ENCODE measurements around the gene IMMP2L.
"Not testable (repeated sequence)": the region's sequence is repeated elsewhere in the genome, so short reads cannot be mapped to it uniquely, and the experiment has no call there.

The IMMP2L gene

DNA sequence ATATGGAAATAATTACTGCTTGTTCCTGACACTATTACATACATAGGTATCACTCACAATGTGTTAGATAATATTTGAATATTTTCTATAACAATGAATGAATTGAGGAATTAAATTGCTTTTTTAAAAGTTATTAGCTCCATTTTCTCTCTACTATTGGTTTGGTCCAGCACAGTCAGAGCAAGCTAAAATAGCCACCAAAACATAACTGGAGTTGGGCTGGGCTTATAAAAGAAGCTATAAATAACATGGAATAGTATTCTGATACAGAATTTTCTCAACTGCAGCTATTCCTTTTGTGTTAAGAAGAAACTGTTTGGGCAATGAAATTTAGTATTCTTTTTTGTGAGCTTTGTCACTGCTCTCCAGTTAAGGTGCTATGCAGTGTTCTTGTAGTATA, 614.0 kb downstream of the IMMP2L start:
- H3K4me3 ChIP-seq (ENCODE audit: low read depth, low read length): no peak overlapping the region

DNA sequence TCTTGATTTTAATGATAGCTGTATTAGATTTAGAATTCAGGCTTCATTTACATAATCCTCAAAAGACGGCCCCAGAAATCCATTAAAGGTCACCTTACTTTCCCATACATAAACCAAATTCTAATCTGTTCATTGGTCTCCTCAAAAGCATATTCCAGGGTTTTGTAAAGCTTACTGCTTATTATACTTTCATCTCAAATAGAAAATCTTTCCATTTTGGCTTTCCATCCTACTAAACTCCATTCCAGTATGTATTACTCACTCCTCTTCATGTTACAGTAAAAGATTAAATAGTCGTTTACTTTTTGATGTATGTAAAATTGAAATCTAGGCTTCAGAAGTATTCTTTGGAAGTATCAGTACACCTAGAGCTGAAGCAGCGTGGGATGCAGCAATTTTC, 614.9 kb downstream of the IMMP2L start:
- no peak overlapping the region for H3K4me3 ChIP-seq (ENCODE audit: low read depth, low read length)

GRCh38 chr7:110944966-110945644, 617.2 kb downstream of the IMMP2L start:
- no peak overlapping the region for H3K4me3 ChIP-seq (ENCODE audit: low read depth, low read length)

DNA sequence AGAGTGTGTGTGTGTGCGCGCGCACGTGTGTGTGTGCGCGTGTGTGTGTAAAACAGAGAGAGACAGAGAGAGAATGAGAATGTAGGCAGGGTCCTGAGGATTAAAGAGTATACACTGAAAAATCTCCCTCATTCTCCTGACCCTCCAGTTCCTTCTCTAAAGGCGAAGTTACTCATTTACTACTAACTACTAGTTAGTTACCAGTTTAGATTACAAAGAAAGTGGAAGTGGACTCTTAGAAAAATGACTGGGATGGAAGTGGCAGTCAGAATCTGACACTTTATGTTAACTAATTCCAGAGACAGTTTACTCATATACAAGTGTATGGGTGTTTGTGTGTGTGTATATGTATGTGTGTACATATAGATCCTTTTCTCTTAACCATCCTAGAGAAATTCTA, 617.8 kb downstream of the IMMP2L start:
- H3K4me3 ChIP-seq (ENCODE audit: low read depth, low read length): no peak overlapping the region

GRCh38 chr7:110943701-110944345, 618.5 kb downstream of the IMMP2L start:
- H3K4me3 ChIP-seq (ENCODE audit: low read depth, low read length): no peak overlapping the region

DNA sequence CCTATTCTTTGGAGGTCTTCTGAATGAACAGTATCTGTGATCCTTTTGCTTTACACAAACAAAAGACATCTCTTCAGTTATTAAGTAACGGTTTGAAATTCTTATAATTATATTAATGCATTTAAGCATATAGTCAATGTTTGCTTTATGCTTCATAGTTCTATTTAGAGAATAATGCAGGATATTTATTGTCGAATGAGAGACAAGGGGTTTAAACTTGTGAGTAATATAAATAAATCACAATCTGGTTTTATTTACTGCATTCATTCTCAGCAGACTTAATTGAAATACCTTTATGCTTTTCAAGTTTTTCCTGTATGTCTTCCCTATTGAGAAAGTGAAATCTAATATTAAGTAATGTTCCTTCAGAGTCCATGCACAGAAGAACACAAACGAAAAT, 620.9 kb downstream of the IMMP2L start:
- H3K4me3 ChIP-seq (ENCODE audit: low read depth, low read length): no peak overlapping the region

DNA sequence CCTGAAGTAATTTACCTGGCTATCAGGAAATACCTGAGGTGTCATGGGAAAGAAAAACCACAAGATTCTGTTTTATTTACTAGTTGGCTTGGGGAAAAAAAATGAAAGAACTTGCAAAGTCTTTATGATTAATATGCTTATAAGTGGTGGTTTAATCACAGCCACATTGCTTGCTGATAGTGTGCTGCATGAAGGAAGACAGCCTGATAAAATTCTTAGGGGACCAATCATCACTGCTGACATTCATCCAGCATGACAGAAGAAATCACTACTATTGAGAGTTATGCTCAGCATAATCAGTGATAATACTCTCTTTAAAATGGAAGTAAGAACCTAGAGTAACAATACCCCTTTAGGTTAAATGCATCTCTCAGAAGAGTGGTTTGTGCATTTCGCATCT, 621.5 kb downstream of the IMMP2L start:
- H3K4me3 ChIP-seq (ENCODE audit: low read depth, low read length): no peak overlapping the region

- no peak overlapping the region for H3K4me3 ChIP-seq (ENCODE audit: low read depth, low read length)
Observed at GRCh38 chr7:110938165-110938564, 624.1 kb downstream of the IMMP2L start.

DNA sequence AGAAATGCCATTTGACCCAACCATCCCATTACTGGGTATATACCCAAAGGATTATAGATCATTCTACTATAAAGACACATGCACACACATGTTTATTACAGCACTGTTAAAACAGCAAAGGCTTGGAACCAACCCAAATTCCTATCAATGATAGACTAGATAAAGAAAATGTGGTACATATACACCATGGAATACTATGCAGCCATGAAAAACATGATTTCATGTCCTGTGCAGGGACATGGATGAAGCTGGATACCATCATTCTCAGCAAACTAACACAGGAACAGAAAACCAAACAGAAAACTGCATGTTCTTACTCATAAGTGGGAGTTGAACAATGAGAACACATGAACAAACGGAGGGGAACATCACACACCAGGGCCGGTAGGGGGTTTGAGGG, 625.6 kb downstream of the IMMP2L start:
- H3K4me3 ChIP-seq (ENCODE audit: low read depth, low read length): not testable (repeated sequence)

DNA sequence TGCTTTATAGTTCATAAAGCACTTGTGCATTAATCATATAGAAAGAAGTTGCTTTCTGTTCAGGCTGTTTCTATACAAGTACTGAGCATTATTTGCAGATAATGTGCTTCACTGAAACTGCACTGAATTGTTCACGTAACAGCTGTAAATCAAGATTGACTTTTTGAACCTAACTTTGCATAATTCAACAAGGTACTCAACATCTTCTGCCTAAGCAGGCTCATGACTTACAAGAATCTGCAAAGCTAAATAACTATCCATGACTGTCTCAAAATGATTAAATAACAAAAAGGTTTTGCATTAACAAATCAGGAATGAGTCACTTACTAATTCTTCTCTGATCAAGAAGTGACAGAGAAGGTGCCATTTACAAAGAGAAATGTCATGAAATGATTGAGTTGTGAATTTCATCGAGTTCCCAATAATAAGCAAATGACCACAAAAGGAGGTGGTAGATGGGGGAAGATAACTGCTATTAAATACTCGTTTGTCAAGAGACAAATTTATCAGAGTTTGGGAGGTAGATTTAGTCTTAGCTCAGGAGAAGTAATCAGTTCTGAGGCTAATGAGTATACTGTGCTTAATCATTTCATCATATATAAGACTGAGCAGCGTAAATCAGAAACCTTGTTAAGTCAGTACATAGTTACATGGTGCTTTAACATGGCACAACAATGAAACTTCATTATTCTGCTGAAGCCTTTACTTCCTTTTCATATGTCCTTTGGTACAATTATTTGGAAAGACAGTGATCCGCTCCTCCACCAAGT, 632.6 kb downstream of the IMMP2L start:
- H3K4me3 ChIP-seq (ENCODE audit: low read depth, low read length): no peak overlapping the region

GRCh38 chr7:110922906-110923305, 639.4 kb downstream of the IMMP2L start:
- H3K4me3 ChIP-seq (ENCODE audit: low read depth, low read length): no peak overlapping the region

DNA sequence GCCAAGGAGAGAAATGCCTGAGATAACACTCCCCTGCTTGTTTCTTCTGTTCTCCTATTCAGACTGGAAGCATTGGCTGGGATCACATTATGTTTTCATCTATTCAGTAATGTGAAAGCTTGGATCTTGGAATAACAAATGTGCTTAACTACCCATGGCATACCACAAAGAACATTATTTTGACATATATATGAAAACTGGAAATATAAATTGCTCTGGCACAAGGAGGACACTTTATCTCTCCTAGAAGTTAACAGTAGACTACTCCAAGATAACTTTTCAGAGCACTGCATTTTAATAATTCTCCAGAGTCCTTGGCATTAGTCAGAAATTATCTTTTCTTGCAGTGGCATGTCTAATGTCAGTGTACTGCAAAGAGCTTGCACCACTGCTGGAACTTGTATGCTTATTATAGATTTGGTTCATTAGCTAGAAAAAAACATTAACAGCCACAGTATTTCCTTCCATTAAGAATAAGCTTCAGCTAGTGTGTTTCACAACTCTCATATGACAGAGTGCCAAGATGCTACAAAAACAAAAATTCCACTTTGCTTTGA, 640.6 kb downstream of the IMMP2L start:
- H3K4me3 ChIP-seq (ENCODE audit: low read depth, low read length): no peak overlapping the region

DNA sequence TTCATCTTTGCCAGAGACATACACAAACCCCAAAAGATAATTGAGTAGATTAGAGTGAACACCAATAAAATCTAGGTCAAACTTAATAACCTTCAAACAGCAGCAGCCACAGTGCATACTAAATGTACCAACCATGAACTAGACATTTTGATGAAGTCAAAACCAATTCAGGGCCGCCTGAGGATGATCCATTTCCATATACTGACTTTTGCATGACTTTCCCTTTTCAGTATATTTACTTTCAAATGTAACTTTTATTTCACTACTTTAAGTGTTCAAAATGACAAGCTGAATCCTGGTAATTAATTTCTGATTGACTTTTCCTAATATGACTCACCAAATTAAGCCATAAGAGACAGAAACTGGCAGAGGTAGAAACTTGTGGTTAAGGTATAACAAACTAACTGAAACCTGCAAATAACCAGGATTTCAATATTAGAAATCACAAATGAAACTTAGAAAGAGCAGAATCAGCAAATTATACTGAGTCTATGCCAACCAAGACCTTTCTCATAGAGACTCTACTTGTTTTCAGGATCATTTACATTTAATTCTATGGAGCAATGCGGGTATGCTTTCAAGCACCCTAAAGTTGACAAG, 643.2 kb downstream of the IMMP2L start:
- no peak overlapping the region for H3K4me3 ChIP-seq (ENCODE audit: low read depth, low read length)

DNA sequence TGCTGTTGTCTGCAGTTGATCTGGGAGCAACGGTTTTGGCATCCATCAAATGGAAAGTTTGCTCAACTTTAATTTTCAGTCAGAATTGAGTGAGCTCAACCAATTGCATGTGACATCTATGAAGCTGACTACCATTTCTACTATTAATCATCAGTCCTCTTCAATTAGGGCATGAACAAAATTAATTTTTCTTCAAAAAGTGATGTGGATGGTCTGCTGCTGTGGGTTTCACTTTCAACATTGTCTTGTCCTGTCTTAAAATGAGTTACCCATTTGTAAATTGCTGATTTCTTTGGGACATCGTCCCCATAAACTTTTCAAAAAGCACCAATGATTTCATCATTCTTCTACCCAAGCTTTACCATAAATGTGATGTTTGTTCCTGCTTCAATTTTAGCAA, 648.0 kb downstream of the IMMP2L start:
- no peak overlapping the region for H3K4me3 ChIP-seq (ENCODE audit: low read depth, low read length)

- no peak overlapping the region for H3K4me3 ChIP-seq (ENCODE audit: low read depth, low read length)
Observed at GRCh38 chr7:110911632-110912031, 650.7 kb downstream of the IMMP2L start.

DNA sequence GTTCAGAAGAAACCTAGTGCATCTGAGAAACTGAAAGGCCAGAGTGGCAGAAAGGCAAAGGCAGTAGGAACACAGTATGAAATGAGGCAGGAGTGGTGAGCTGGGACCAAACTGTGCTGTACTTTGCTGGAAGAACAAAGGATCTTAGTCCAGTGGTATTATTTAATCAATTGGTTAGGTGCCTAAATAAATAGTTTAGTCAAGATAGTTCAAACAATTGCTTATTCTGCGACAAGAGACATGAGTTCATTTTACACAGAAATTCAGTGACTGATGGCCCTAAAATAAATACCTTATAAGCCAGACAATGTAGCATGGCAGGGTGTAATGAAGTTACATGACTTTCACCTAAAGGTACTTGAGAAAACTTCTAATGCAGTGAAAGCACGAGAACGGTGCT, 653.2 kb downstream of the IMMP2L start:
- H3K4me3 ChIP-seq (ENCODE audit: low read depth, low read length): no peak overlapping the region

DNA sequence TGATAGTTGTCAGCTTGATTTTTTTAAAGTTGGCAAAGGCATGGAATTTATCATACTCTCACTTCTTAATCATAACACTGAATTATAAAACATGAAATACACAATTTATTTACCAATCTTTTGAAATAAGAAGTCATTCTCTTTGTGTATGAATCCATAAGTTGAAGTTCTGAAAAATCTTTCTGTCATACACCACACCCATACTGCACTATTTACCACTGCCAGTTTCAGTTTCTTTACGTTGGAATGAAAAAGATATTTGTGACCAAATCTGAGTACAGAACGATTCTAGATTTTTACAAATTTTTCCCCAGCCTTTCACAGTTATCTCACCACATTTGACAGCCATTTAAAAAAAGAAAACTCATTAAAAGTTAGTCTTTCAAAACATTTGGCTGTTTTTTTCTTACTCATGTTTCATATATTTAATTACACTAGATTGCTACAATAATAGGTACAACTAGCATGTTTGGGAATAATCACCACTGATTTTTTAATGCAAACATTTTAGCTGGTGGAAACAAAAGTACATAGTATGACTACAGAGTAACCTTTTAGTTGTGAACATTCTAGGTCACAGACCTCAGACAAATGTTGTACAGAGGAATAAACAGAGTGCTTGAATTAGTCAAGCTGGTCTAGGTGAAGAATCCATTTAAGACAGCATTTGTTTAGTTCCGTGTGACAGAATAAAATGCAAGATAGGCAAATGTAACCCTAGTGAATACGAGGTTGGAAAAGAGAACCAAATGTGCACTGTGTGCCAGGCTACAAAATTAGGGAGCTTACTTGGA, 656.3 kb downstream of the IMMP2L start:
- H3K4me3 ChIP-seq (ENCODE audit: low read depth, low read length): no peak overlapping the region

GRCh38 chr7:110898516-110898915, 663.8 kb downstream of the IMMP2L start:
- no peak overlapping the region for H3K4me3 ChIP-seq (ENCODE audit: low read depth, low read length)

- no peak overlapping the region for H3K4me3 ChIP-seq (ENCODE audit: low read depth, low read length)
Observed at GRCh38 chr7:110897538-110897937, 664.8 kb downstream of the IMMP2L start.

- no peak overlapping the region for H3K4me3 ChIP-seq (ENCODE audit: low read depth, low read length)
Observed at GRCh38 chr7:110894111-110894510, 668.2 kb downstream of the IMMP2L start.

DNA sequence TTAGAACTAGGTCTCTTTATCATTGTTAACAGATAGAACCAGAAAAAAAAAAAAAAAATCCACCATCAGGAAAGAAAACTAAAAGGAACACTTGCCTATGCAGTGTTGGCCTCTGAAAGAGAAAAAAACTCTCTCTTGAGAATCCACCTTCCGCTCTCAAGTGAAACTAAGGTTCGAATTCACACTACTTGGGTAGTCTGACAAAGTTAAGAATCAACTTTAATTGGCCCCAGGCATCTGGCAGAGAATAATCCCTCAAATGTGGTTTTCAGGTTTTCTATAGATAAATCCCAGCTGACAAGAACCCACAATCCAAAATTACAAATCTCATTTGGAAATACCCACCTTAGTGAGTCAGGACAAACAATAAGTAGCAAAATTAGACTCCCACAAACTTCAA, 671.1 kb downstream of the IMMP2L start:
- H3K4me3 ChIP-seq (ENCODE audit: low read depth, low read length): no peak overlapping the region

Data from iPS-11a (cell line).